GM23248 (cell line): ENCODE data around the gene FPGS.

Experiments
- EZH2 ChIP-seq: fragments of 200-600 bp; sonication (generic); IDR thresholded peaks from 2 replicates; pipeline ENCODE4 v1.6.1; 2018; ENCODE audit warnings: antibody characterized with exemption, mild to moderate bottlenecking; ENCODE audit not compliant: insufficient read depth, poor library complexity, severe bottlenecking
- EZH2phosphoT487 ChIP-seq: fragments of 200-600 bp; sonication (generic); IDR thresholded peaks from 2 replicates; pipeline ENCODE4 v1.6.1; 2018; ENCODE audit warnings: antibody characterized with exemption, moderate library complexity, mild to moderate bottlenecking, low read depth; ENCODE audit not compliant: insufficient read depth

GRCh38 chr9:127769101-127769500 lies 33.6 kb upstream of the FPGS start:
- TF ChIP-seq EZH2phosphoT487 (no peak), EZH2 (no peak)
